Effector memory CD8-positive, alpha-beta T cell (primary cell): Measurements from ENCODE around the gene PLPPR5.

Experiments used
- ATAC-seq: fragments of 150-1000 bp; cut with Tn5 transposase; replicated peaks from 2 replicates; pipeline ENCODE4 v1.10.0; 2021; ENCODE audit warnings: mild to moderate bottlenecking, moderate library complexity
- DNase-seq, 3 experiments: peaks; one replicate each; pipeline ENCODE4 v3.0.0; 2021
- H3K27ac Mint-ChIP-seq, 2 donors: one replicate each; pipeline ENCODE4 v1.8.0; 2022; ENCODE audit warnings: mild to moderate bottlenecking in 2 of 2, mixed read lengths in 2 of 2, moderate library complexity in 2 of 2
- H3K27me3 Mint-ChIP-seq, 2 donors: one replicate each; pipeline ENCODE4 v1.8.0; 2022; ENCODE audit warnings: mixed read lengths in 2 of 2
- H3K36me3 Mint-ChIP-seq: one replicate; pipeline ENCODE4 v1.8.0; 2022; ENCODE audit warnings: mild to moderate bottlenecking, moderate library complexity, mixed read lengths; ENCODE audit not compliant: insufficient read depth
- H3K4me1 Mint-ChIP-seq, 2 donors: one replicate each; pipeline ENCODE4 v1.8.0; 2022; ENCODE audit warnings: low read depth in 2 of 2, mixed read lengths in 2 of 2
- H3K4me3 Mint-ChIP-seq, 2 donors: one replicate each; pipeline ENCODE4 v1.8.0; 2022; ENCODE audit warnings: mild to moderate bottlenecking in 2 of 2, mixed read lengths in 2 of 2, moderate library complexity in 2 of 2
- H3K9me3 Mint-ChIP-seq, 2 donors: one replicate each; pipeline ENCODE4 v1.8.0; 2022; ENCODE audit warnings: mixed read lengths in 2 of 2

PLPPR5 gene

DNA sequence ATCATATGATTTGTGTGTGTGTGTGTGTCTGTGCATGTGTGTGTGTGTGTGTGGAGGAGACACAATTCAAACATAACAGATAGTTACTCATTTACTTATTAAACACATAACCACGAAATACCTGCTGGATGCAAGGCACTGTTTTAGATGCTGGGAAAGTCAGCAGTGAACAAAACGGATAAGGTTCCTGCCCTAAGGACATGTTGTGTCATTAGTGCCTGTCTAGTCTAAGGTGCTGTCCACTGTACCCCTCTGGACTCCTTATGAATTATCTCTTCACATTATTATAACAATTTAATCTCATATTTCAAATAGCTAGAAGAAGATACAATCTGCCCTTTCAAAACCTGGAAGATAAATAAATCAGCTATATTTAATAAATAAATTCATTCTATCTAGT, 162.4 kb downstream of the PLPPR5 start:
- no peaks in the 10 kb centered on the region for H3K27me3 Mint-ChIP-seq
- no peaks in the 10 kb centered on the region for H3K36me3 Mint-ChIP-seq
- DNase-seq: no peak
- H3K27ac Mint-ChIP-seq: no peak overlapping the region
- H3K4me1 Mint-ChIP-seq: peaks cover 2 to 3% of the 10 kb centered on the region in 2 donors
- ATAC-seq: no peak
- no peak overlapping the region for H3K4me3 Mint-ChIP-seq
- no peaks in the 10 kb centered on the region for H3K9me3 Mint-ChIP-seq
